Measurements from ENCODE around the gene PTOV1.

GRCh38 chr19:49811328-49811727 is 39.6 kb upstream of the PTOV1 start:
- TF ChIP-seq YY1 (IDR thresholded peaks at IDR 0.05; ENCODE audit: insufficient read depth, insufficient read length) (no peak), SUZ12 (IDR thresholded peaks at IDR 0.05; ENCODE audit: extremely low read depth, insufficient read depth, insufficient read length) (no peak), ZNF274 (IDR thresholded peaks at IDR 0.05; ENCODE audit: low read depth, low read length) (no peak)

Data from NT2/D1 (cell line).